Thyroid gland (tissue), 4 donors: ENCODE results near the gene MSH5.

Experiments used
- CTCF ChIP-seq, 6 experiments: fragments of 200-600 bp in 3 of 6; fragments of 450-650 bp in 3 of 6; sonication (generic) in 3 of 6; IDR thresholded peaks; one replicate each; pipeline ENCODE4 v1.5.1; 2016 to 2019; ENCODE audit warnings: antibody characterized with exemption in 6 of 6, mild to moderate bottlenecking in 2 of 6, inconsistent platforms in 1 of 6, moderate library complexity in 1 of 6
- POLR2A ChIP-seq, 2 donors: fragments of 450-650 bp; IDR thresholded peaks; one replicate each; pipeline ENCODE4 v1.6.1; 2017; ENCODE audit warnings: antibody characterized with exemption in 2 of 2, mild to moderate bottlenecking in 2 of 2, moderate library complexity in 1 of 2

DNA sequence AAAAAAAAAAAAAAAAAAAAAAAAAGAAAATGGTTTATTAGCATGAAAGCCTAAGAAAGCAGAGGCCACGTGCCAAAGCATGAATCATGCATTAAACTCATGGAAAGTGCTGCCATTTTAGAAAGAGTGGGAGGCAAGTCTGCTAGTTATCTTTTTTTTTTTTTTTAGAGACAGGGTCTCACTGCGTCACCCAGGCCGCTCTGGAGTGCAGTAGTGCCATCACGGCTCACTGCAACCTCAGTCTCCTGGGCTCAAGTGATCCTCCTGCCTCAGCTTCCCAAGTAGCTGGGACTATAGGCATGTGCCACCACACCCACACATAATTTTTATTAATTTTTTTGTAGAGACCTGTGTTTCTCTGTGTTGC is 32.2 kb downstream of the MSH5 start:
- TF ChIP-seq CTCF (IDR thresholded peaks at IDR 0.05) (no peak), POLR2A (IDR thresholded peaks at IDR 0.05) (no peak)
